Activated CD8-positive, alpha-beta memory T cell treated with anti-CD3 and anti-CD28 coated beads for 4 hours (primary cell): ENCODE data around the gene FLYWCH1.
"Not testable (repeated sequence)": the region's sequence is repeated elsewhere in the genome, so short reads cannot be mapped to it uniquely, and the experiment has no call there.

Experiments
- DNase-seq, 2 donors: peaks; one replicate each; pipeline ENCODE4 v3.0.0-alpha.2; 2020; ENCODE audit warnings: low read depth in 2 of 2

Gene FLYWCH1

DNA sequence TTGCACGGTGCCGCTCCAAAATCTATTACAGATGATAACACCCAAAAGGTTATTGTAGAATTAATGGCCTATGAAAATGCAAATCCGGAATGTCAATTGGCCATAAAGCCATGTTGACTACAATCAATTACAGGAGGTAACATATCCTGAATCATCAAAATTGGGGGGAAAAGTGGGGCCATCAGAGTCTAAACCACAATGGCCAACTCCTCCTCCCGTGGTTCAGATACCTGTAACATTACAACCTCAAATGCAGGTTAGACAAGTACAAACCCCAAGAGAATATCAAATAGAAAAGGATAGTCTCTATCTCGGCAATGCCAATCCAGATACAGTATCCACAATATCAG is 14.9 kb downstream of the FLYWCH1 start:
- DNase-seq = no peak

GRCh38 chr16:2927010-2927646 is 15.4 kb downstream of the FLYWCH1 start:
- DNase-seq = peak; percentile 71 to 76

DNA sequence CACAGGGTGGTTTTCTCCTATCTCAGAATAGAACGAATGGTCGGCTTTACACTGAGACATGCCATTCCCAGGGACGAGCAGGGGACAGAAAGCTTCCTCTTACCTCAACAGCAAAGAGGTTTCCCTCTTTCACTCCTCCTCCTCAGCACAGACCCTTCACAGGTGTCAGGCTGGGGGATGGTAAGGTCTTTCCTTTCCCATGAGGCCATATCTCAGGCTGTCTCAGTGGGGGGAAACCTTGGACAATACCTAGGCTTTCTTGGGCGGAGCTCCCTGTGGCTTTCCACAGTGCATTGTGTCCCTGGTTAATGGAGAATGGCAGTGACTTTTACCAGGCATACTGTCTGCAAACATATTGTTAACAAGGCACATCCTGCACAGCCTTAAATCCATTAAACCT is 16.4 kb downstream of the FLYWCH1 start:
- not testable (repeated sequence) for DNase-seq

GRCh38 chr16:2928796-2929195 is 17.1 kb downstream of the FLYWCH1 start:
- no peak for DNase-seq

- no peak for DNase-seq
Measured at GRCh38 chr16:2929693-2930092, 18.0 kb downstream of the FLYWCH1 start.

- DNase-seq = no peak
Measured at GRCh38 chr16:2930236-2930635, 18.5 kb downstream of the FLYWCH1 start.

- DNase-seq = not testable (repeated sequence)
Measured at GRCh38 chr16:2931231-2931914, 19.6 kb downstream of the FLYWCH1 start.

GRCh38 chr16:2933136-2933535 is 21.4 kb downstream of the FLYWCH1 start:
- no peak for DNase-seq

DNA sequence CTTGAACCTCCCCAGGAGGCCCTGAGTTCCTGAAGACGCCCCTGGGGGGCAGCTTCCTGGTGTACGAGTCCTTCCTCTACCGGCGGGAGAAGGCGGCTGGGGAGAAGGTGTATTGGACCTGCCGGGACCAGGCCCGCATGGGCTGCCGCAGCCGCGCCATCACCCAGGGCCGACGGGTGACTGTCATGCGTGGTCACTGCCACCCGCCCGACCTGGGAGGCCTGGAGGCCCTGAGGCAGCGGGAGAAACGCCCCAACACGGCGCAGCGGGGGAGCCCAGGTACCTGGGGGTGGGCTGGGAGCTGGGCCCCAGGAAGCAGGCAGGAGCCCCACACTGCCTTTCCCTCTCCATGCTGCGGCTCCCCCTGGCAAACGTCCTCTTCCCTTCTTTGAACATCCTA is 22.0 kb downstream of the FLYWCH1 start:
- DNase-seq = no peak

DNA sequence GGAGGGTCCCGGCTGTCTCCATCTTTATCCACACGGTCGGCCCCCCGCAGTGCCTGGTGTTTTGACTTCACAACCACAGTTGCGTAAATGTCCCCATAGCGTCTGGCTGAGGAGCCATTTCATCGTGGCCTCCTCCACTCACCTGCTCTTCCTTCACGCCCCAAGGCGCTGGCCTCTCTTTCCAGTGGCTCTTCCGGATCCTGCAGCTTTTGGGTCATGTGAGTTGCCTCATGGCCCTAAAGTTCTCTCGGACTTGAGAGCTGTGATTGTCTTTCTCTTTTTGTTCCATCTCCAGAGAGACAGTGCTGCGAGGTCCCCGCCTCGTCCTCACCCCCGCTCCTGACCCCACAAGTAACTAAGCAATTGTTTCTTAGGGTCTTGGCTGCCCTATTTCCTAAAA is 22.7 kb downstream of the FLYWCH1 start:
- no peak for DNase-seq

DNA sequence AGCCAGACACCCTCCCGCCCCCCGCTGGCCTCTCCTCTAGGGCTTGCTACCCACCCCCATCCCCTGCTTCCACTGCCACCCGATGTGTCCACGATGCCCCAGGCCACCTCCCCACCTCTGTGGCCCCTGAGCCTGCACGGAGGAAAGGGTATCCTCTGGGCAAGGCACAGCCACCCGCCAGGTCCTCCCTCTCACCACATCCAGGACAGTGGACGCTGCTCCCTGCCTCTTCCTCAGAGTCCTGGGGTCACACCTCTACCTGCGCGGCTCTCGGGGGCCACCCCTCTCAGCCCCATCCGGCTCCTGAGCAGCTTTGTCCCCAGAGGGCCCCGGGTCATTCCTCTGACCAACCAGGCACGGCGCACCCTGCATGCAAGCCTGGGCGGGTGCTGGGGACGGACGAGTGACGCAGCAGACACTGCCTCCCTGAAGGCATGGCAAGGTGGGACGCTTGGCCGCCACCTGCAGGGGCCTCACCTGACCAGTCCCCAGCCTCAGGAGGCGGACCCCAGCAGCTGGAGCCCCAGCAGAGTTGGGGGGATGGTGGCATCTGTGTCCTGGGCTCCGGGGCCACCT is 24.8 kb downstream of the FLYWCH1 start:
- DNase-seq = no peak

DNA sequence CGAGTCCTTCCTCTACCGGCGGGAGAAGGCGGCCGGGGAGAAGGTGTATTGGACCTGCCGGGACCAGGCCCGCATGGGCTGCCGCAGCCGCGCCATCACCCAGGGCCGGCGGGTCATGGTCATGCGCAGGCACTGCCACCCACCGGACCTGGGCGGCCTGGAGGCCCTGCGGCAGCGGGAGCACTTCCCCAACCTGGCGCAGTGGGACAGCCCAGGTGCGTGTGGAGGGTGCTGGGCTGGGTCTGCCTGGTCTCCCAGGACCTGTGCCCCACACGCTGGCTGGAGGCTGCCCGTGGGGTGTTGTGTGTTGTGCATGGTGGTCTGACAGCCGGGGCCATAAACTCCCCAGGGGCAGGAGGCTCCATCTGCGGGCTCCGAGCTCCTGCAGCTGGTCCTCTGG is 25.4 kb downstream of the FLYWCH1 start:
- no peak for DNase-seq

DNA sequence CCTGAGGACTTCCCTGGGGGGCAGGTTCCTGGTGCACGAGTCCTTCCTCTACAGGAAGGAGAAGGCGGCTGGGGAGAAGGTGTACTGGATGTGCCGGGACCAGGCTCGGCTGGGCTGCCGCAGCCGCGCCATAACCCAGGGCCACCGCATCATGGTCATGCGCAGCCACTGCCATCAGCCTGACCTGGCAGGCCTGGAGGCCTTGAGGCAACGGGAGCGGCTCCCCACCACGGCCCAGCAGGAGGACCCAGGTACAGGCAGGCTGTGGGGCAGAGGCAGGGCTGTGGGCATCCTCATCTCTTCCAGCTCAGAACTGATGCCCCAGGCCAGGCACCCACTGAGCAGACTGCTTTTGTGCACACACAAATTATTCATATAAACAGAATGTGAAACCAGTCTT is 26.5 kb downstream of the FLYWCH1 start:
- DNase-seq = no peak

DNA sequence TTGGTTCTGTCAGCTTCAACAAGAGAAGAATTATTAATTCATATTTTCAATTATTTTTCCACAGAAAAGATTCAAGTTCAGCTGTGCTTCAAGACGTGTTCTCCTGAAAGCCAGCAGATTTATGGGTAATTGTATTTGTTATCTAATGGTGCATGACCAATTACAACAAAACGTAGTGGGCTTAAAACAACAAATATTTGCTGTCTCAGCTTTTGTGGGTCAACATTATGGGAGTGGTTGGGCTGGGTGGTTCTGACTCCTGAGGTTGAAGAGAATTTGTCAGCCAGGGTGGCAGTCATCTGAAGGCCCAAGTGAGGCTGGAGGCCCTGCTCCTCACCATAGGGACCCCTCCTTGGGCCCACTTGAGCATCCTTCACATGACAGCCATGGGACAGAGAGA is 28.2 kb downstream of the FLYWCH1 start:
- DNase-seq = no peak

- DNase-seq = no peak
Measured at GRCh38 chr16:2942045-2942444, 30.3 kb downstream of the FLYWCH1 start.

- not testable (repeated sequence) for DNase-seq
Measured at GRCh38 chr16:2943716-2944115, 32.0 kb downstream of the FLYWCH1 start.

DNA sequence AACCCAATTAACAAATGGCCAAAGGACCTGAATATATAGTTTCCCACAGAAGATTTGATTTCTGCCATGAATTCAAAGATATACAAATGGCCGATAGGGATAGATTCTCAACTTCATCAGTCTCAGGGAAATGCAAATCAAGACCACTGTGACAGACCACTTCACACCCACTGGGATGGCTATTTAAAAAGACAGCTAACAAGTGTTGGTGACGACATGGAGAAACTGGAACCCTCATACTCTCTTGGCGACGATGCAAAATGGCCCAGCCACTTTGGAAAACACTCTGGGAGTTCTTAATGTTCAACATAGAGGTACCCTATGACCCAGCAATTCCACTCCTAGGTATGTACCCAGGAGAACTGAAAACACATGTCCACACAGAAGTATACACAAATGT is 34.9 kb downstream of the FLYWCH1 start:
- DNase-seq = no peak

DNA sequence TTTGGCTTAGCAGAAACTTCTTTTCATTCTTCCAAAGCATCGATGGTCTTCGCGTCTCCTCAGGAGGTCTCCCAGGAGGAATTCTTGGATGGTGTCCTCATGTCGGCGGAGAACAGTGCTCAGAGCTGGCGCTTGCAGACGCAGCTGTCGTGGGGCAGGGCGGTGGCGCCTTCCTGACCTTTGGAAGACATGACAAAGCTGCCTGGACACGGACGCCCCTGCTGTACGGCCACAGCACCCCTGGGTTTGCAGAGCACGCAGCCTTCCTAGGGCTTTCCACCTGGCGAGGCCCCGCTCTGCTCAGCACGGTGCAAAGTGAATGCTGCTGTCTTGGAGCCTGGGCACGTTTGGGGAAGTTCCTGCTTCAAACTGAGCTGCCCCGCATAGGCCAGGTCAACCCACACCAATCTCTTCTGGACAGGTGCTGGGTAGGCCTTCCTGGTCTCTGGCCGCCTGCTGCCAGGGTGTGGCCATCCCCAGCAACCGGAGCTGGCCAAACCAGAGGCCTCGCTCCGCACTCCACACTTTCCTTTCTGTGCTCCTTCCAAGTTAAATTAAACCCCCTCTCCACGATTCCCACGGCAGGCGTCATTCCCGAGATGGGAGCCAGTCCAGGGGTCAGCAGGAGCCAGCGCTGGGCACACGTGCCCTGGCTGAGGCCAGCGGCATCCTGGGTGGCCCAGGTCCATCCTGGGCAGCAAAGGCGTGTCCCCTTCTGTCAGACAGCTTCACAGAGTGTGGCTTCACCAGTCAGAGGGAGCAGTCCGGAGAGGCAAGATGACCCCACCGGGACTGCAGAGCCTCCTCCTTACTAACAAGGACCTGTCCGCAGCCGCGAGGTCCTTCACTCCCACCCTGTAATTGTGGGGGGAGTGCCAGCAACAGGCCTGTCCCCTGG is 37.3 kb downstream of the FLYWCH1 start:
- DNase-seq = no peak

- DNase-seq = no peak
Measured at GRCh38 chr16:2949705-2950352, 38.1 kb downstream of the FLYWCH1 start.

DNA sequence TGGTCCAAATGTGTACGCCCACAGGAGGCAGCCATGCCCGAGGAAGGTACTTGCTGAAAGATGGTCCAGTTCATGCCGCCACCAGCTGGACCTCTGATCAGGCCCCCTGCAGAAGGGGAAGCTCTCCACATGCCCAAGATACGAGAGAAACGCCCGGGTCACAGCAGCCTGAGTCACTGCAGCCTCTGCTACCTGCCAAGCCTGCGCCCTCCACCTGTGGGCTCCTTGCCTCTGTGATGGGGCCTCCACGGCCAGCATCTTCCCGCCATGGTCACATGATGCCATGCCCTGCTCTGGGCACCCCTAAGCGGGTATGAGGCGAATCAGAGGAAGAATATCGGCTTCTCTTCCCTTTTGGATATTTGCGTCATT is 38.6 kb downstream of the FLYWCH1 start:
- DNase-seq = no peak

- no peak for DNase-seq
Measured at GRCh38 chr16:2950773-2951172, 39.0 kb downstream of the FLYWCH1 start.

DNA sequence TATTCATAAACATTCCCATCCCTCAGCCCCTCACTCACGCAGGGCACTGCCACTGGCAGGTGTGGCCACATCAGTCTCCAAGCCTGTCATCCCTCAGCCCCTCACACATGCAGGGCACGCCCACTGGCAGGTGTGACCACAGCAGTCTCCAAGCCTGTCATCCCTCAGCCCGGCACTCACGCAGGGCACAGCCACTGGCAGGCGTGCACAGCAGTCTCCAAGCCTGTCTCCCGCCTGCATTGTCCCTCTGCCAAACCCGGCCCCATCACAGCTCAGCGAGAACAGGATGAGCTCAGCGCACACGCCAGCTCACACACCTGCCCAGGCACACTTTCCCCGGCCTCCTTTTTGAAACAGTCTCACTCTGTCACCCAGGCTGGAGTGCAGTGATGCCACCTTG is 40.9 kb downstream of the FLYWCH1 start:
- no peak for DNase-seq
